ENCODE measurements around the gene BICC1.

The BICC1 gene

GRCh38 chr10:58632216-58632615 lies 119.5 kb downstream of the BICC1 start:
- no peak overlapping the region for H3K4me3 ChIP-seq (ENCODE audit: low read depth, low read length)
- TF ChIP-seq CTCF (IDR thresholded peaks at IDR 0.05; ENCODE audit: low read depth, low read length) = no peak
- no peak for DNase-seq (ENCODE audit: low read depth)

GRCh38 chr10:58637352-58637751 lies 124.7 kb downstream of the BICC1 start:
- DNase-seq (ENCODE audit: low read depth) = no peak
- H3K4me3 ChIP-seq (ENCODE audit: low read depth, low read length) = no peak overlapping the region
- TF ChIP-seq CTCF (IDR thresholded peaks at IDR 0.05; ENCODE audit: low read depth, low read length) (no peak), MAX (IDR thresholded peaks at IDR 0.05; ENCODE audit: low read depth, low read length) (no peak), MYC (IDR thresholded peaks at IDR 0.05; ENCODE audit: low read depth, low read length) (no peak), POLR2A (IDR thresholded peaks at IDR 0.05; ENCODE audit: extremely low read depth, insufficient read length) (no peak)

GRCh38 chr10:58638388-58638787 lies 125.7 kb downstream of the BICC1 start:
- no peak for DNase-seq (ENCODE audit: low read depth)
- TF ChIP-seq POLR2A (IDR thresholded peaks at IDR 0.05; ENCODE audit: extremely low read depth, insufficient read length) (no peak), CTCF (IDR thresholded peaks at IDR 0.05; ENCODE audit: low read depth, low read length) (no peak), MAX (IDR thresholded peaks at IDR 0.05; ENCODE audit: low read depth, low read length) (no peak), MYC (IDR thresholded peaks at IDR 0.05; ENCODE audit: low read depth, low read length) (no peak)
- no peak overlapping the region for H3K4me3 ChIP-seq (ENCODE audit: low read depth, low read length)

- H3K4me3 ChIP-seq (ENCODE audit: low read depth, low read length) = no peak overlapping the region
- TF ChIP-seq MAX (IDR thresholded peaks at IDR 0.05; ENCODE audit: low read depth, low read length) = no peak
- TF ChIP-seq CTCF (IDR thresholded peaks at IDR 0.05; ENCODE audit: low read depth, low read length) = peak; percentile 12
- no peak for TF ChIP-seq MYC (IDR thresholded peaks at IDR 0.05; ENCODE audit: low read depth, low read length)
- DNase-seq (ENCODE audit: low read depth) = peak; percentile 22
Measured at GRCh38 chr10:58641095-58641531, 128.4 kb downstream of the BICC1 start.

GRCh38 chr10:58641708-58642107 lies 129.0 kb downstream of the BICC1 start:
- TF ChIP-seq MYC (IDR thresholded peaks at IDR 0.05; ENCODE audit: low read depth, low read length) (no peak), POLR2A (IDR thresholded peaks at IDR 0.05; ENCODE audit: extremely low read depth, insufficient read length) (no peak), MAX (IDR thresholded peaks at IDR 0.05; ENCODE audit: low read depth, low read length) (no peak)
- no peak overlapping the region for H3K4me3 ChIP-seq (ENCODE audit: low read depth, low read length)
- DNase-seq (ENCODE audit: low read depth) = no peak

GRCh38 chr10:58642283-58642682 lies 129.6 kb downstream of the BICC1 start:
- TF ChIP-seq POLR2A (IDR thresholded peaks at IDR 0.05; ENCODE audit: extremely low read depth, insufficient read length) (no peak), CTCF (IDR thresholded peaks at IDR 0.05; ENCODE audit: low read depth, low read length) (no peak)
- no peak overlapping the region for H3K4me3 ChIP-seq (ENCODE audit: low read depth, low read length)
- no peak for DNase-seq (ENCODE audit: low read depth)
